ENCODE measurements around the gene TCP11L1.

Gene TCP11L1

DNA sequence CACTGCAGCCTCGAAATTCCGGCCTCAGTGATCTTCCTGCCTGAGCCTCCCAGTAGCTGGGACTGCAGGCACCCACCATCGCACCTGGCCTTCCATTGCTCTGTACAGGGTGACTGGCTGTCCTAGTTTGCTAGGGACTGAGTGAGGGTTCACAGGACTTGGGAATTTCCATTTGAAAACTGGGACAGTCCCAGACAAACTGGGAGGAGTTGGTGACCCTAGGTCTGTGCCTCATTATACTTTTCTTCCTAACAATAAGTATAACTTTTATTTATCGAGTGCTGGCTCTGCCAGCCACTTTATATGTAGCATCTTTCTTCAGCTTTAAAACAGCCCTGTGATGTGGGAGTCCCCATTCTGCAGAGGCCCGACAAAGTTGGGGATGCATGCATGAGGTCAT lies 25.5 kb downstream of the TCP11L1 start:
- CTCF ChIA-PET = interaction anchor here (0.6 to 3.0 kb wide), 25 partner anchors 8 to 352 kb away, joined by 3 to 41 read pairs (median 5); partner anchors contain the start of gene TCP11L1
- no peaks in the 10 kb centered on the region for H3K4me1 ChIP-seq (ENCODE audit: control insufficient read depth, insufficient read depth, low read length)
- H3K9me3 ChIP-seq (ENCODE audit: control insufficient read depth, insufficient read depth, low read depth, low read length) = no peaks in the 10 kb centered on the region
- H3K27ac ChIP-seq (ENCODE audit: extremely low read depth, low read depth, low read length) = no peak overlapping the region
- TF ChIP-seq ZNF24 (tag by site-specific recombination; IDR thresholded peaks at IDR 0.05) (no peak), ZNF280C (tag by site-specific recombination; IDR thresholded peaks at IDR 0.05) (no peak), ZNF670 (tag by site-specific recombination; IDR thresholded peaks at IDR 0.05; ENCODE audit: low read depth) (no peak), ZNF776 (tag by site-specific recombination; IDR thresholded peaks at IDR 0.05; ENCODE audit: borderline replicate concordance) (no peak), ZNF701 (tag by site-specific recombination; IDR thresholded peaks at IDR 0.05) (no peak), ZBTB7A (tag by site-specific recombination; IDR thresholded peaks at IDR 0.05; ENCODE audit: low read depth) (no peak), ZNF112 (tag by site-specific recombination; IDR thresholded peaks at IDR 0.05) (no peak), ZXDB (tag by site-specific recombination; IDR thresholded peaks at IDR 0.05) (no peak), WT1 (tag by site-specific recombination; IDR thresholded peaks at IDR 0.05) (no peak), OSR2 (tag by site-specific recombination; IDR thresholded peaks at IDR 0.05) (no peak), ZNF138 (tag by site-specific recombination; IDR thresholded peaks at IDR 0.05; ENCODE audit: borderline replicate concordance) (no peak)
- peaks cover 3 to 72% of the 10 kb centered on the region in 2 experiments; a peak in 2 of 3 replicates for H3K36me3 ChIP-seq (ENCODE audit: control insufficient read depth in 2 of 2, insufficient read depth in 1 of 2, low read length in 2 of 2)
- H3K4me3 ChIP-seq (ENCODE audit: low read depth, low read length) = no peak overlapping the region
- POLR2A ChIA-PET = interaction anchor here (1.3 kb wide), 1 partner anchor 25 kb away, joined by 6 read pairs; the partner anchor contains the start of gene TCP11L1

GRCh38 chr11:33065445-33066178 lies 26.2 kb downstream of the TCP11L1 start:
- H3K36me3 ChIP-seq (ENCODE audit: control insufficient read depth in 2 of 2, insufficient read depth in 1 of 2, low read length in 2 of 2) = peaks cover 3 to 70% of the 10 kb centered on the region in 2 experiments; a peak in 2 of 3 replicates
- CTCF ChIA-PET = interaction anchor here (0.5 to 3.0 kb wide), 35 partner anchors 9 to 750 kb away, joined by 3 to 41 read pairs (median 4); partner anchors contain the start of gene TCP11L1
- H3K9me3 ChIP-seq (ENCODE audit: control insufficient read depth, insufficient read depth, low read depth, low read length) = no peaks in the 10 kb centered on the region
- POLR2A ChIA-PET = interaction anchor here (0.6 to 1.3 kb wide), 3 partner anchors 25 to 152 kb away, joined by 3 to 6 read pairs (median 3); partner anchors contain the start of genes DEPDC7 and TCP11L1
- H3K4me1 ChIP-seq (ENCODE audit: control insufficient read depth, insufficient read depth, low read length) = no peaks in the 10 kb centered on the region
- no peak overlapping the region for H3K27ac ChIP-seq (ENCODE audit: extremely low read depth, low read depth, low read length)
- no peak overlapping the region for H3K4me3 ChIP-seq (ENCODE audit: low read depth, low read length)
- TF ChIP-seq ZSCAN30 (tag by site-specific recombination; IDR thresholded peaks at IDR 0.05) (0 out of 2 replicates have a peak, but pooled peaks have one; percentile 23), SETDB1 (IDR thresholded peaks at IDR 0.05; ENCODE audit: insufficient read length, low read length) (no peak), CTCF (tag by site-specific recombination; IDR thresholded peaks at IDR 0.05) (peak; percentile 76), ZNF654 (tag by site-specific recombination; IDR thresholded peaks at IDR 0.05; ENCODE audit: low read depth) (peak; percentile 73)

- H3K36me3 ChIP-seq (ENCODE audit: control insufficient read depth in 2 of 2, insufficient read depth in 1 of 2, low read length in 2 of 2) = peaks cover 3 to 78% of the 10 kb centered on the region in 2 experiments; a peak in 2 of 3 replicates
- TF ChIP-seq ZNF510 (tag by site-specific recombination; IDR thresholded peaks at IDR 0.05; ENCODE audit: insufficient replicate concordance) = no peak
- no peak for TF ChIP-seq HOXA7 (CRISPR knock-in tag; IDR thresholded peaks at IDR 0.05; ENCODE audit: borderline replicate concordance)
- no peak for TF ChIP-seq KLF9 (tag by site-specific recombination; IDR thresholded peaks at IDR 0.05; ENCODE audit: low read depth)
- no peak for TF ChIP-seq EGR2 (tag by site-specific recombination; IDR thresholded peaks at IDR 0.05; ENCODE audit: low read depth)
- no peak for TF ChIP-seq ZNF394 (tag by site-specific recombination; IDR thresholded peaks at IDR 0.05; ENCODE audit: borderline replicate concordance)
- no peak for TF ChIP-seq ZNF169 (tag by site-specific recombination; IDR thresholded peaks at IDR 0.05)
- no peak for TF ChIP-seq ZNF2 (tag by site-specific recombination; IDR thresholded peaks at IDR 0.05)
- TF ChIP-seq HIC1 (tag by site-specific recombination; IDR thresholded peaks at IDR 0.05) = no peak
- no peak for TF ChIP-seq ZNF24 (tag by site-specific recombination; IDR thresholded peaks at IDR 0.05)
- no peak for TF ChIP-seq HOXC10 (CRISPR knock-in tag; IDR thresholded peaks at IDR 0.05)
- TF ChIP-seq ZEB2 (tag by site-specific recombination; IDR thresholded peaks at IDR 0.05) = no peak
- no peak for TF ChIP-seq ZNF521 (tag by site-specific recombination; IDR thresholded peaks at IDR 0.05)
Measured at GRCh38 chr11:33067294-33067693, 27.9 kb downstream of the TCP11L1 start.

More at GRCh38 chr11:33067294-33067693, 27.9 kb downstream of the TCP11L1 start:
- Histone ChIP-seq H3K9me3 (ENCODE audit: control insufficient read depth, insufficient read depth, low read depth, low read length) (no peaks in the 10 kb centered on the region), H3K4me1 (ENCODE audit: control insufficient read depth, insufficient read depth, low read length) (no peaks in the 10 kb centered on the region), H3K27ac (ENCODE audit: extremely low read depth, low read depth, low read length) (no peak overlapping the region), H3K4me3 (ENCODE audit: low read depth, low read length) (no peak overlapping the region)
- ChIA-PET CTCF (interaction anchor here (0.6 to 1.6 kb wide), 4 partner anchors 10 to 321 kb away, joined by 3 to 4 read pairs (median 3); no protein-coding TSS in a partner anchor), POLR2A (no interaction called here)
